Measurements from ENCODE around the gene C14orf39. TPM values are rescaled to one million over a fixed set of nuclear protein-coding genes. Genes with fewer than 3 reads are reported as not detected.

Gene C14orf39
- total and polyA plus RNA-seq, 2 of the 8 experiments (the other 6 are each of a cell fraction or from before 2014, with no cell fraction given): 0.18 to 1.2 TPM

- Histone ChIP-seq H3K27me3 (replicated peaks in 1 of 4; ENCODE audit: control insufficient read depth in 3 of 4, extremely low read depth in 1 of 4, insufficient read depth in 3 of 4, low read length in 3 of 4) (no peaks in the 10 kb centered on the region), H3K36me3 (ENCODE audit: control insufficient read depth in 2 of 4, insufficient read depth in 4 of 4, low read length in 3 of 4) (no peaks in the 10 kb centered on the region), H2BK20ac (ENCODE audit: low read length) (no peak overlapping the region), H3K4ac (replicated peaks; ENCODE audit: insufficient read length, low read depth, low read length) (no peak overlapping the region), H3K9me3 (ENCODE audit: insufficient read depth in 2 of 2, low read depth in 1 of 2, low read length in 1 of 2) (no peaks in the 10 kb centered on the region), H3K9ac (replicated peaks in 1 of 4; ENCODE audit: extremely low read depth in 1 of 4, low read depth in 3 of 4, low read length in 3 of 4) (no peak overlapping the region), H4K20me1 (replicated peaks in 1 of 2; ENCODE audit: control insufficient read depth in 1 of 2, insufficient read depth in 2 of 2, low read length in 2 of 2) (no peaks in the 10 kb centered on the region), H2BK5ac (ENCODE audit: low read depth, low read length) (no peak overlapping the region), H4K5ac (ENCODE audit: insufficient read length, low read depth, low read length) (no peak overlapping the region), H3K4me2 (ENCODE audit: insufficient read depth in 1 of 2, low read depth in 2 of 2, low read length in 2 of 2) (no peak overlapping the region), H3K4me1 (replicated peaks in 1 of 4; ENCODE audit: control insufficient read depth in 3 of 4, insufficient read depth in 4 of 4, low read length in 3 of 4) (0 out of 7 replicates have a peak, but pooled peaks cover 0 to 3% (median under 1%) of the 10 kb centered on the region in 4 experiments), H3K56ac (replicated peaks; ENCODE audit: insufficient read length, low read depth, low read length) (no peak overlapping the region), H3K23ac (ENCODE audit: insufficient read length) (no peak overlapping the region), H2AFZ (ENCODE audit: low read length) (no peak overlapping the region), H3K4me3 (ENCODE audit: extremely low read depth in 1 of 4, insufficient read depth in 2 of 4, low read depth in 3 of 4, low read length in 4 of 4) (no peak overlapping the region), H4K8ac (ENCODE audit: extremely low read depth, insufficient read depth, low read length) (no peak overlapping the region), H2BK120ac (replicated peaks; ENCODE audit: low read depth, low read length) (no peak overlapping the region), H3K18ac (ENCODE audit: extremely low read depth, low read length) (no peak overlapping the region), H2BK15ac (ENCODE audit: low read length) (no peak overlapping the region), H2AK5ac (ENCODE audit: low read depth, low read length) (no peak overlapping the region), H3K14ac (ENCODE audit: insufficient read length) (no peak overlapping the region), H3K27ac (ENCODE audit: low read depth, low read length) (no peak overlapping the region), H3K23me2 (ENCODE audit: low read depth, low read length) (no peaks in the 10 kb centered on the region), H2BK12ac (ENCODE audit: low read depth, low read length) (no peak overlapping the region), H3K79me1 (ENCODE audit: low read depth, low read length) (no peaks in the 10 kb centered on the region), H3K79me2 (ENCODE audit: control insufficient read depth in 1 of 2, insufficient read depth in 2 of 2, low read length in 2 of 2) (no peaks in the 10 kb centered on the region), H4K91ac (replicated peaks; ENCODE audit: insufficient read length, low read length) (no peak overlapping the region)
- POLR2A ChIA-PET (ENCODE audit: partially characterized antibody): no interaction called here
- 58% methylated on average over 3 of the region's 3 CpGs; no CpG with 5 or more reads in 1 of the 2 experiments for WGBS, 2 experiments (ENCODE audit: extremely low coverage in 1 of 2, insufficient coverage in 1 of 2, insufficient read length in 1 of 2, insufficient replicate concordance in 2 of 2, low coverage in 1 of 2, low lambda C conversion rate in 2 of 2, missing lambda C conversion rate in 1 of 2)
- TF ChIP-seq BCL11A (IDR thresholded peaks at IDR 0.05; ENCODE audit: low read depth in 2 of 2, low read length in 2 of 2): no peak
- TF ChIP-seq ASH2L (IDR thresholded peaks at IDR 0.05; ENCODE audit: low read length): no peak
- TF ChIP-seq SIN3A (conservative IDR thresholded peaks at IDR 0.05 in 1 of 2, IDR thresholded peaks at IDR 0.05 in 1 of 2; ENCODE audit: low read depth in 1 of 2, low read length in 2 of 2): no peak
- no peak for TF ChIP-seq CTBP2 (IDR thresholded peaks at IDR 0.05; ENCODE audit: borderline replicate concordance, insufficient read depth, insufficient read length, low read length)
- no peak for TF ChIP-seq RBBP5 (IDR thresholded peaks at IDR 0.05; ENCODE audit: borderline replicate concordance, low read depth, low read length)
- no peak for DNase-seq (ENCODE audit: low read depth in 1 of 2, low spot score in 2 of 2)
- FAIRE-seq: no peak
- CTCF ChIA-PET (ENCODE audit: partially characterized antibody): interaction anchor here (1.4 kb wide), 1 partner anchor 14 kb away, joined by 4 read pairs; no protein-coding TSS in a partner anchor
Measured at GRCh38 chr14:60532442-60532841, 46.6 kb upstream of the C14orf39 start.

Data from H1 (cell line).